Measurements from ENCODE around the gene INTS11. TPM values are rescaled to one million over a fixed set of nuclear protein-coding genes. Genes with fewer than 3 reads are reported as not detected.
A peak's percentile ranks its signal among the peaks of the same experiment; 100 is the strongest.

INTS11 gene
- total RNA-seq, 1 donor from 2014 or later, result 111 TPM

- intact Hi-C loops (cut with DNase I), result loop anchor here (5.0 kb wide), 1 partner anchor 172 kb away; no protein-coding TSS in a partner anchor
- DNase-seq (ENCODE audit: low spot score) (no peak), ATAC-seq (no peak)
Observed at GRCh38 chr1:1294250-1294890, 30.1 kb downstream of the INTS11 start.

DNA sequence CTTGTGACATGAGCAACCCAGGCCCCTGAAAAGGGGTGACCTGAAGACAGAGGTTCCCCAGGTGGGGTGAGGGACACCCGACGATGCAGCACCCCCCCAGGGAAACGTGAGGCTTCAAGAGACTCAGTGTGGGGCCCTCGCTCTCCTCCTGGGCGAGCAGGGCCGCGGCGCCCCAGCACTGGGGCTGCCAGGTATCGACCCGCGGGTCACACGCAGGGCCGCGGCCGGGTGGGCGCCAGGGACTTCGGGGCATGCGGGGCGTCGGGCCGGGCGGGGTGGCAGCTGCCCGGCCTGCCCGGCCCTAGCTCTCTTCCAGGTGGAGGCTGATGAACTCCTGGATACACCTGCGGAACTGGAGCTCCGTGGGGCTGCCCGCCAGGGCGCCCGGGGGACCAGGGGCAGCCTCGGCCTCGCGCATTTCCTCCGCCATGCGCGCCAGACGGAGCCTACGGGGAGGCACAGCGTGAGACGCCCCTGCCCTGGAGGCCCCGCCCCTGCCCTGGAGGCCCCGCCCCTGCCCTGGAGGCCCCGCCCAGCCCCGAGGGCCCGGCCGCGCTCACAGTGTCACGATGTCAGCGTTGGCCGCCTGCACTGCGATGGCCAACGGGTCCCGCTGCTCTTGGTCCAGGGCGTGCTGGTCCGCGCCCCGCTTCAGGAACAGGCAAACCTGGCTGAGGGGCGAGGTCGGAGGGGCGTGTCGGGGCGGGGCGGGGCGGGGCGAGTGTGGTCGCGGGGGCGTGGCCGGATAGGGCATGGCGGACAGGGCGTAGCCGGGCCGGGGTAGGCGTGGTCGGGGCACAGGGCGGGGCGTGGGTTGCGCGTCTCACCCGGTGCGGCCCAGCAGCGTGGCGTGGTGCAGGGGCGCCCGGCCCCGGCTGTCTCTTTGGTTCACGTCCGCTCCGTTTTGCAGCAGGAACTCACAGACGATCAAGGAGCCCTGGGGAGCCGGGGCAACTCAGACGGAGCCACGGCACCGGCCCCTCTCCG lies 30.9 kb downstream of the INTS11 start:
- intact Hi-C loops (cut with DNase I), result loop anchor here (5.0 kb wide), 1 partner anchor 171 kb away; no protein-coding TSS in a partner anchor
- ATAC-seq, result no peak
- DNase-seq (ENCODE audit: low spot score), result no peak

DNA sequence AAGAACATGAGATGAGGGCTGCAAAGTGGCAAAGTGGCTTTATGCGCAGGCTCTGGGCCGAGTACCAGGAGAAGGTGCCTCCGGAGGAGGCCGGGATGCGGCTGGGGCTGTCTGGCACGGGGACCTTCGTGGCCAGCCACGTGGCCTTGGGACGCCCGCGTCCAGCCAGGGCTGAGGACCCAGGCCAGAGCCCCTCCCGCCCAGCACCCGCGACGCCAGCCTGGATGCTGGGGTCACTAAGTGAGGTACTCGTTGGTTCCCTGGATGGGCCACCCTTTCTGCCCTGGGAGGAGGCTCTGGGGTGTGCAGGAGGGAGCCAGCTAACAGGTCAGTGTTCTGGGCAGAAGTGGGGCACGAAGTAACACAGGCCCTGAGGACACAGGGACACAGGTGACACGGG lies 31.6 kb downstream of the INTS11 start:
- intact Hi-C loops (cut with DNase I), result loop anchor here (5.0 kb wide), 1 partner anchor 171 kb away; no protein-coding TSS in a partner anchor
- ATAC-seq (no peak), DNase-seq (ENCODE audit: low spot score) (no peak)

GRCh38 chr1:1292442-1292779 lies 32.0 kb downstream of the INTS11 start:
- ATAC-seq (peak; percentile 20), DNase-seq (ENCODE audit: low spot score) (no peak)
- intact Hi-C loops (cut with DNase I), result loop anchor here (5.0 kb wide), 1 partner anchor 170 kb away; no protein-coding TSS in a partner anchor

GRCh38 chr1:1291548-1292441 lies 32.7 kb downstream of the INTS11 start:
- DNase-seq (ENCODE audit: low spot score) (peak; percentile 82), ATAC-seq (peak; percentile 72)
- intact Hi-C loops (cut with DNase I), result loop anchor here (5.0 kb wide), 1 partner anchor 169 kb away; no protein-coding TSS in a partner anchor

DNA sequence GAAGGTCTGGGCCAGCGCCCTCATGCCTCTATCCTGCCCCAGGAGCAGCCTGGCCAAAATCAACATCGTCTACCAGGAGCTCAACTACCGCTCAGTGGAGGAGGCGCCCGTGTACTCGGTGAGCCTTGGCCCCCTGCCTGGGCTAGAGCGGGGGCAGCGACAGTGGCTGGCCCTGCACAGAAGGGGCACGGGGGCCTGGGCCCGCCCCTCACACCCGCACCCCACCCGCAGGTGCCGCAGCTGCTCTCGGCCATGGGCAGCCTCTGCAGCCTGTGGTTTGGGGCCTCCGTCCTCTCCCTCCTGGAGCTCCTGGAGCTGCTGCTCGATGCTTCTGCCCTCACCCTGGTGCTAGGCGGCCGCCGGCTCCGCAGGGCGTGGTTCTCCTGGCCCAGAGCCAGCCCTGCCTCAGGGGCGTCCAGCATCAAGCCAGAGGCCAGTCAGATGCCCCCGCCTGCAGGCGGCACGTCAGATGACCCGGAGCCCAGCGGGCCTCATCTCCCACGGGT lies 33.4 kb downstream of the INTS11 start:
- intact Hi-C loops (cut with DNase I), result loop anchor here (5.0 kb wide), 1 partner anchor 169 kb away; no protein-coding TSS in a partner anchor
- DNase-seq (ENCODE audit: low spot score) (no peak), ATAC-seq (peak; percentile 12)

DNA sequence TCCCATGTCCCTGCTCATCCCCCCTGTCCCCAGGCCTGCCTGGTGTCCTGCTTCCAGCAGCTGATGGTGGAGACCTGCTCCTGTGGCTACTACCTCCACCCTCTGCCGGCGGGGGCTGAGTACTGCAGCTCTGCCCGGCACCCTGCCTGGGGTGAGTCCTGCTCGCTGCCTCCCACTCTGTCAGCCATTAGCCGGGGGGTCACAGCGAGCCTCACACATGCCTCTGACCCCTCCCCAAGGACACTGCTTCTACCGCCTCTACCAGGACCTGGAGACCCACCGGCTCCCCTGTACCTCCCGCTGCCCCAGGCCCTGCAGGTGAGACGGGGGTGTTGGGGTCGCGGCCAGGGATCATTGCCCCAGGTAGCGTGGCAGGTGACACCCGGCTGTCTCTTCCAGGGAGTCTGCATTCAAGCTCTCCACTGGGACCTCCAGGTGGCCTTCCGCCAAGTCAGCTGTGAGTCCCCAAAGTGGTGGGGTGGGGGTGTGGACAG lies 34.2 kb downstream of the INTS11 start:
- intact Hi-C loops (cut with DNase I), result loop anchor here (5.0 kb wide), 1 partner anchor 168 kb away; no protein-coding TSS in a partner anchor
- DNase-seq (ENCODE audit: low spot score) (no peak), ATAC-seq (no peak)

GRCh38 chr1:1287288-1288110 lies 37.0 kb downstream of the INTS11 start:
- intact Hi-C loops (cut with DNase I), result no loop called here
- no peak for DNase-seq (ENCODE audit: low spot score)
- ATAC-seq, result no peak

GRCh38 chr1:1286313-1287261 lies 37.9 kb downstream of the INTS11 start:
- intact Hi-C loops (cut with DNase I), result no loop called here
- DNase-seq (ENCODE audit: low spot score), result no peak
- ATAC-seq, result no peak

- intact Hi-C loops (cut with DNase I), result no loop called here
- ATAC-seq (no peak), DNase-seq (ENCODE audit: low spot score) (no peak)
Observed at GRCh38 chr1:1285611-1286311, 38.7 kb downstream of the INTS11 start.

DNA sequence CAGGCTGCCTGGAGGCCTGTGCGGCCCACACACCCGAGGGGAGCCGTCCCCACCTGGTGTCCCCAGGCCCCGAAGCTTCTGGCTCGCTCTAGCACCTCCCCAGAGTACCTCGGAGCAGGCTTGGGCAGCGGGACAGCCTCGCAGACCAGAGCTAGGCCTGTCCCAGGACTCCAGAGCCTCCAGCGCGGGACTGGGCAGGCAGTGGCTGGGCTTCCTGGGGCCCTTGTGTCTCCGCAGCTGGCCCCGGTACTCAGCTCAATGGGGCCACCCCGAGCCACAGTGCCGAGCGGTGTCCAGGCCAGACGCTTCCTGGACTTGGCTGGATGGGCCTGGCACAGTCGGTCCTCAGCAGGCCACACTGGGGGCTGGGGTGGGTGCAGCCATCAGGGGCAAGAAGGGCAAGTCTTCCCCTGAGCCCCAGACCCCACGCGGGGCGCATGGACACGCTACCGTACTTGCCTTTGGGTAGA lies 39.3 kb downstream of the INTS11 start:
- intact Hi-C loops (cut with DNase I), result no loop called here
- ATAC-seq (peak; percentile 14), DNase-seq (ENCODE audit: low spot score) (no peak)

- DNase-seq (ENCODE audit: low spot score) (no peak), ATAC-seq (no peak)
- intact Hi-C loops (cut with DNase I), result no loop called here
Observed at GRCh38 chr1:1284221-1285101, 40.0 kb downstream of the INTS11 start.

DNA sequence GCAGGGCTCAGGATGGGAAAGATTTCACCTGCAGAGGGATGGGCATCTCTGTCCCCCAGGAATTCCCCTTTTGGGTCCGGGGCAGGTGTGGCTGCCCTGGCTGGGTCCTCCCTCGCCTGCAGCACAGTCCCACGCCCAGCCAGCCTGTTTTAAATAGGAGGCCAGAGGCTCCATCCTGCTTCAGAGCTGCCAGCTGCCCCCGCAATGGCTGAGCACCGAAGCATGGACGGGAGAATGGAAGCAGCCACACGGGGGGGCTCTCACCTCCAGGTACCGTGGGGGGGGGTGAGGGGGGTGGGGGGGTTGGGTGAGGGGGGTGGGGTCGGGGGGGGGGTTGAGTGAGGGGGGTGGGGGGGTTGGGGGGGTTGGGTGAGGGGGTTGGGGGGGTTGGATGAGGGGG lies 40.6 kb downstream of the INTS11 start:
- intact Hi-C loops (cut with DNase I), result no loop called here
- ATAC-seq (no peak), DNase-seq (ENCODE audit: low spot score) (no peak)

GRCh38 chr1:1282998-1283397 lies 41.5 kb downstream of the INTS11 start:
- intact Hi-C loops (cut with DNase I), result no loop called here
- ATAC-seq, result no peak
- DNase-seq (ENCODE audit: low spot score), result no peak
